GM19438 (cell line): ENCODE data around the gene TYK2.
A peak's percentile ranks its signal among the peaks of the same experiment; 100 is the strongest.
"Not testable (repeated sequence)": the region's sequence is repeated elsewhere in the genome, so short reads cannot be mapped to it uniquely, and the experiment has no call there.

Experiments
- ATAC-seq: cut with Tn5 transposase; IDR thresholded peaks from one replicate; pipeline ENCODE4 v1.9.1; 2021; ENCODE audit warnings: low read depth; ENCODE audit not compliant: unreplicated experiment

TYK2 gene

GRCh38 chr19:10380313-10381102, at the start of gene TYK2:
TSS of gene TYK2 (minus strand) at chr19:10380572. CDS start at chr19:10378406, 2,166 bp downstream.
- peak; percentile 93 for ATAC-seq

GRCh38 chr19:10428996-10429381, 48.6 kb upstream of the TYK2 start:
- no peak for ATAC-seq

GRCh38 chr19:10427169-10427568, 46.8 kb upstream of the TYK2 start:
- no peak for ATAC-seq

GRCh38 chr19:10424011-10424637, 43.8 kb upstream of the TYK2 start:
- no peak for ATAC-seq

GRCh38 chr19:10422846-10423245, 42.5 kb upstream of the TYK2 start:
- ATAC-seq = no peak

GRCh38 chr19:10422046-10422461, 41.7 kb upstream of the TYK2 start:
- no peak for ATAC-seq

GRCh38 chr19:10421240-10422045, 41.1 kb upstream of the TYK2 start:
- no peak for ATAC-seq

- ATAC-seq = no peak
These were observed 40.3 kb upstream of the TYK2 start, which contains the start of gene PDE4A for GRCh38 chr19:10420444-10421239. TSS of gene PDE4A (plus strand) at chr19:10420538. CDS start at chr19:10420765, 227 bp downstream.

- ATAC-seq = no peak
These were observed 39.5 kb upstream of the TYK2 start for GRCh38 chr19:10419646-10420443.

GRCh38 chr19:10419200-10419645, 38.9 kb upstream of the TYK2 start:
- ATAC-seq = no peak

- no peak for ATAC-seq
These were observed 38.3 kb upstream of the TYK2 start for GRCh38 chr19:10418485-10419199.

- ATAC-seq = no peak
These were observed 37.8 kb upstream of the TYK2 start for GRCh38 chr19:10418235-10418484.

GRCh38 chr19:10417541-10418234, 37.3 kb upstream of the TYK2 start:
- no peak for ATAC-seq

- ATAC-seq = peak; percentile 45
These were observed 36.2 kb upstream of the TYK2 start for GRCh38 chr19:10416380-10417257.

GRCh38 chr19:10416083-10416379, 35.7 kb upstream of the TYK2 start:
- no peak for ATAC-seq

GRCh38 chr19:10412257-10412977, 32.0 kb upstream of the TYK2 start:
- ATAC-seq = peak; percentile 59

GRCh38 chr19:10411224-10411623, 30.9 kb upstream of the TYK2 start:
- not testable (repeated sequence) for ATAC-seq
